Measurements from ENCODE around the gene ENC1. TPM values are rescaled to one million over a fixed set of nuclear protein-coding genes. Genes with fewer than 3 reads are reported as not detected.
"Not testable (repeated sequence)": the region's sequence is repeated elsewhere in the genome, so short reads cannot be mapped to it uniquely, and the experiment has no call there.

ENC1 gene
- total RNA-seq, 4 donors from 2014 or later, result 3.8 to 6.4 (median 3.9) TPM

DNA sequence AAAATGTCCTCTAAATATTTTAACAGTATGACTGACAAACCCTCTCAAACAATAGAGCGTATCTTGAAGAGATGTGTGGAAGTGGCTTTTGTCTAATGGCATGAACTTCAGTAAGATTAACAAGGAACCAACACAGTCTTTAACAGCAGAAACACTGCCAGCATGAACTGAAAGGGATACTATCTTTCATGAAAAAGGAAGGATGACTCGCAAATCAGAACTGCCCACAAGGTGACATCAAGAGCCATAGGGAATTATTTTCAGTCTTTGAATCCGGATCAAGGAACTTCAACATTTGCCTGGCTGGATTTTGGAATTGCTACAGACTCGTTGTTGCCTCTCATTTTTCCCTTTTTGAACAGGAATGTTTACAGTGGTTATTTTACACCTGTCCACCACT is 39.4 kb upstream of the ENC1 start:
- Histone ChIP-seq H3K4me3 (no peak overlapping the region), H3K27ac (no peak overlapping the region), H3K4me1 (peaks cover 0 to 15% (median 0%) of the 10 kb centered on the region in 3 donors), H3K27me3 (no peaks in the 10 kb centered on the region), H3K9me3 (no peaks in the 10 kb centered on the region), H3K36me3 (no peaks in the 10 kb centered on the region)
- no peak for DNase-seq
- TF ChIP-seq CTCF (IDR thresholded peaks at IDR 0.05) (no peak), POLR2A (IDR thresholded peaks at IDR 0.05) (no peak)
- WGBS, 2 donors, result 45 to 66% methylated on average over 4 of the region's 4 CpGs
- intact Hi-C loops (cut with DNase I), result loop anchor here (10.0 kb wide), 1 partner anchor 225 kb away; no protein-coding TSS in a partner anchor

DNA sequence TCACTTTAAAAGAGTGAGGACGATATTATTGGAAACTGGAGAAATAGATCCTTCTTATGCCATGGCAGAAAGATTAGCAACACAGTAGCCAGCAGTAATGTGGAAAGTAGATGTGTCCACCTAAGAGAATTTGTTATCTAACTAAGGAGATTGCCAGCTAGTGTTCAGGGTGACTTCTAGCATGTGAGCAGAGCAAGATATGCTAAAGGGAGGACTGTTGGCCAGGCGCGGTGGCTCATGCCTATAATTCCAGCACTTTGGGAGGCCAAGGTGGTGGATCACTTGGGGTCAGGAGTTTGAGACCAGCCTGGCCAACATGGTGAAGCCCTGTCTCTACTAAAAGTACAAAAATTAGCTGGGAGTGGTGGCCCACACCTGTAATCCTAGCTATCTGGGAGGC is 38.8 kb upstream of the ENC1 start:
- not testable (repeated sequence) for H3K36me3 ChIP-seq, H3K27me3 ChIP-seq, H3K27ac ChIP-seq, H3K9me3 ChIP-seq, DNase-seq, H3K4me3 ChIP-seq, H3K4me1 ChIP-seq
- intact Hi-C loops (cut with DNase I), result loop anchor here (10.0 kb wide), 1 partner anchor 226 kb away; no protein-coding TSS in a partner anchor
- WGBS, 2 donors, result 86 to 91% methylated on average over 3 of the region's 3 CpGs

DNA sequence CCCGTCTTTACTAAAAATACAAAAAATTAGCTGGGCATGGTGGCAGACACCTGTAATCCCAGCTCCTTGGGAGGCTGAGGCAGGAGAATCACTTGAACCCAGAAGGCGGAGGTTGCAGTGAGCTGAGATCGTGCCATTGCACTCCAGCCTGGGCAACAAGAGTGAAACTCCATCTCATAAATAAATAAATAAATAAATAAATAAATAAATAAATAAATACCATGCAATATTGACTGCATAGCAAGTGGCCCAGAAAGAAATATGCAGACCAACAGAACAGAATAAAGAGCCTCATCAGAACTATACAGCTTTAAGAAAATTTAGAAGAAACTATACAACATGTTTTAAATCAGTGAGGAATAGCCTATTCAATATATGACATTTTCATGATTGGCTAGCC is 37.6 kb upstream of the ENC1 start:
- H3K27me3 ChIP-seq, H3K4me3 ChIP-seq, H3K36me3 ChIP-seq, DNase-seq, H3K9me3 ChIP-seq, H3K27ac ChIP-seq: not testable (repeated sequence)
- WGBS, 2 donors, result 90% methylated on average over 3 of the region's 3 CpGs
- peaks cover 0 to 10% (median 0%) of the 10 kb centered on the region in 3 donors for H3K4me1 ChIP-seq
- intact Hi-C loops (cut with DNase I), result loop anchor here (10.0 kb wide), 1 partner anchor 227 kb away; no protein-coding TSS in a partner anchor

DNA sequence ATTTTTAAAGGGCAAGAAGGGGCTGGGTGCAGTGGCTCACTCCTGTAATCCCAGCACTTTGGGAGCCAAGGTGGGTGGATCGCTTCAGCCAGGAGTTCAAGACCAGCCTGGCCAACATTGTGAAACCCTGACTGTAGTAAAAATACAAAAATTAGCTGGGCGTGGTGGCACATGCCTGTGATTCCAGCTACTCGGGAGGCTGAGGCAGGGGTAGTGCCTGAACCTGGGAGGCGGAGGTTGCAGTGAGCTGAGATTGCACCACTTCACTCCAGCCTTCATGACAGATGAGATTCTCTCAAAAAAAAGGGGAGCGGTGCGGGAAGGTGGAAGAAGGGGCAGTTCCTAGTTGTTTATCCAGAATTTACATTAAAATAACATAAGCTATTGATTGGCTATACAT is 35.9 kb upstream of the ENC1 start:
- not testable (repeated sequence) for H3K4me3 ChIP-seq, H3K36me3 ChIP-seq, DNase-seq, H3K9me3 ChIP-seq, H3K27me3 ChIP-seq, H3K27ac ChIP-seq
- 79 to 83% methylated on average over 5 of the region's 6 CpGs for WGBS, 2 donors
- H3K4me1 ChIP-seq, result peaks cover 0 to 17% (median 0%) of the 10 kb centered on the region in 3 donors
- intact Hi-C loops (cut with DNase I), result loop anchor here (10.0 kb wide), 1 partner anchor 228 kb away; no protein-coding TSS in a partner anchor

- WGBS, 2 donors, result 35 to 41% methylated on average over 6 of the region's 6 CpGs
- no peak for DNase-seq
- TF ChIP-seq POLR2A (IDR thresholded peaks at IDR 0.05) (no peak), CTCF (IDR thresholded peaks at IDR 0.05) (peak; percentile 25 to 58 (median 44))
- Histone ChIP-seq H3K9me3 (no peaks in the 10 kb centered on the region), H3K27me3 (no peaks in the 10 kb centered on the region), H3K36me3 (no peaks in the 10 kb centered on the region), H3K27ac (peak overlapping the region in 2 of 4 donors; percentile 57 to 64), H3K4me1 (peaks cover 0 to 17% (median 0%) of the 10 kb centered on the region in 3 donors), H3K4me3 (peak overlapping the region in 3 of 4 donors; percentile 8 to 48 (median 27))
- intact Hi-C loops (cut with DNase I), result loop anchor here (10.0 kb wide), 1 partner anchor 232 kb away; no protein-coding TSS in a partner anchor
These were observed 32.7 kb upstream of the ENC1 start for GRCh38 chr5:74673011-74673790.

DNA sequence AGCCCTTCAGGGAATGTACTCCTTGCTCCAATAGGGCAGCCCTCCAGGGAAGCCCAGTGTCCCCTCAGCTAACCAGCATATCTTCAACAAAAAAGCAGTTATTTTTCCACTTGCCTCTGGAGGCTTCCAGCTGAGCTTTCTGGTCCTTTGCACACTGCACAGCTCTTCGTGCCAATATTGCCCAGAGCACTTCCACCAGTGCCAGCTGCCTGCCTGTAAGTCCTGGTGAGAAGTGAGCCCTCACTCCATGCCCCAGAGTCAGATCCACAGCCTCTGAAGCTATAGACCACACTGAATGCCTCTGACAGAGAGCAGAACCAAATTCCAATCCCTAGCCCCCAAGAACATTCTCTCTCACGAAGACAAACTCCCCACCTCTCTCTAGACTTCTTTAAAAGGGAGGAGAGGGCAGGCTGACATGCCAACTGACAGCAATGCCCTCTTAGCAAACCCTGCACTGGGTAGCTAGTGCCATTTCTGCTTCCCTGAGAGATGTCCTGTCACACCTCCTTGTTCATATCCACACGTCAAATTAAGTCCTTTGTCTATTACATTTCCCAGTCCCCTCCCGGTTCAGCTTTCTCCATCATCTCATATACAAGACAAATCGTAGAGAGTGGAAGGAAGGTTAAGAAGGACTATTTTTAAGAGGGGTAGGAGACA is 31.8 kb upstream of the ENC1 start:
- TF ChIP-seq CTCF (IDR thresholded peaks at IDR 0.05), result no peak
- no peak for TF ChIP-seq POLR2A (IDR thresholded peaks at IDR 0.05)
- no peaks in the 10 kb centered on the region for H3K9me3 ChIP-seq
- no peaks in the 10 kb centered on the region for H3K36me3 ChIP-seq
- intact Hi-C loops (cut with DNase I), result loop anchor here (10.0 kb wide), 1 partner anchor 232 kb away; no protein-coding TSS in a partner anchor
- H3K27me3 ChIP-seq, result no peaks in the 10 kb centered on the region
- no peak overlapping the region for H3K27ac ChIP-seq
- WGBS, 2 donors, result 35 to 42% methylated on average over 5 of the region's 5 CpGs
- DNase-seq, result no peak
- H3K4me1 ChIP-seq, result peaks cover 0 to 17% (median 0%) of the 10 kb centered on the region in 3 donors
- H3K4me3 ChIP-seq, result no peak overlapping the region

Data from esophagus squamous epithelium (tissue), 5 donors.